WTC11 (cell line): ENCODE measurements around the gene UNCX. TPM values are rescaled to one million over a fixed set of nuclear protein-coding genes. Genes with fewer than 3 reads are reported as not detected.

Experiments
- ATAC-seq: fragments of 200-7000 bp; cut with Tn5 transposase; 2 replicates; pipeline ENCODE4 v1.10.0; 2021; ENCODE audit warnings: mild to moderate bottlenecking, moderate library complexity
- CTCF ChIA-PET: fragments of 300-600 bp; sonication (Branson Sonifier 250); formaldehyde crosslinking; loops from one replicate; lab custom pipeline; 2021; ENCODE audit warnings: antibody characterized with exemption; lab: Charles Lee
- POLR2A ChIA-PET: fragments of 350-600 bp; sonication (Branson Sonifier 250); formaldehyde crosslinking; loops from one replicate; lab custom pipeline; 2021; ENCODE audit warnings: antibody characterized with exemption; lab: Charles Lee
- DNase-seq: peaks from one replicate; pipeline ENCODE4 v3.0.0; 2021; ENCODE audit warnings: low spot score
- H3K27ac Mint-ChIP-seq: 2 replicates; pipeline ENCODE4 v1.8.0; 2021; ENCODE audit warnings: mixed read lengths
- H3K27me3 Mint-ChIP-seq: 2 replicates; pipeline ENCODE4 v1.8.0; 2021; ENCODE audit warnings: low read depth, mild to moderate bottlenecking, moderate library complexity, mixed read lengths
- H3K36me3 Mint-ChIP-seq: 2 replicates; pipeline ENCODE4 v1.8.0; 2021; ENCODE audit warnings: mixed read lengths
- H3K4me1 Mint-ChIP-seq: 2 replicates; pipeline ENCODE4 v1.8.0; 2022; ENCODE audit warnings: mixed read lengths
- H3K4me3 Mint-ChIP-seq: 2 replicates; pipeline ENCODE4 v1.8.0; 2021; ENCODE audit warnings: mild to moderate bottlenecking, moderate library complexity, mixed read lengths
- H3K9me3 Mint-ChIP-seq: 2 replicates; pipeline ENCODE4 v1.8.0; 2021; ENCODE audit warnings: mixed read lengths
- AR ChIP-seq: fragments of 250-450 bp; sonication (Bioruptor Pico); IDR thresholded peaks from 2 replicates; pipeline ENCODE4 v1.9.0; 2021; ENCODE audit warnings: mild to moderate bottlenecking
- ATF2 ChIP-seq: sonication (generic); formaldehyde crosslinking; IDR thresholded peaks from 2 replicates; pipeline ENCODE4 v1.8.1; 2022; ENCODE audit warnings: low read depth, missing genetic modification reagents, borderline replicate concordance
- CBFB ChIP-seq: sonication (generic); formaldehyde crosslinking; IDR thresholded peaks from 2 replicates; pipeline ENCODE4 v1.8.1; 2022; ENCODE audit warnings: mild to moderate bottlenecking, low read depth, missing genetic modification reagents
- EMX1 ChIP-seq: fragments of 250-450 bp; sonication (Bioruptor Pico); IDR thresholded peaks from 2 replicates; pipeline ENCODE4 v1.8.0; 2021; ENCODE audit warnings: mild to moderate bottlenecking
- ESRRA ChIP-seq: sonication (generic); formaldehyde crosslinking; IDR thresholded peaks from 2 replicates; pipeline ENCODE4 v1.8.1; 2022; ENCODE audit warnings: mild to moderate bottlenecking, missing genetic modification reagents, borderline replicate concordance
- FOXP4 ChIP-seq: sonication (generic); formaldehyde crosslinking; IDR thresholded peaks from 2 replicates; pipeline ENCODE4 v1.8.0; 2022; ENCODE audit warnings: mild to moderate bottlenecking, missing genetic modification reagents
- IRF2 ChIP-seq: sonication (generic); formaldehyde crosslinking; IDR thresholded peaks from 2 replicates; pipeline ENCODE4 v1.8.0; 2022; ENCODE audit warnings: low read depth, missing genetic modification reagents, borderline replicate concordance
- JAZF1 ChIP-seq: fragments of 250-450 bp; sonication (Bioruptor Pico); IDR thresholded peaks from 2 replicates; pipeline ENCODE4 v1.9.0; 2021; ENCODE audit warnings: moderate library complexity, mild to moderate bottlenecking, inconsistent platforms
- JUN ChIP-seq: sonication (generic); formaldehyde crosslinking; IDR thresholded peaks from 2 replicates; pipeline ENCODE4 v1.8.0; 2023; ENCODE audit warnings: mild to moderate bottlenecking, missing genetic modification reagents
- KAT7 ChIP-seq: sonication (generic); formaldehyde crosslinking; IDR thresholded peaks from 2 replicates; pipeline ENCODE4 v1.8.1; 2023; ENCODE audit warnings: missing genetic modification reagents, mild to moderate bottlenecking, borderline replicate concordance
- NFE2L1 ChIP-seq: sonication (generic); formaldehyde crosslinking; IDR thresholded peaks from 2 replicates; pipeline ENCODE4 v1.8.1; 2023; ENCODE audit warnings: missing genetic modification reagents
- SOX15 ChIP-seq: fragments of 250-450 bp; sonication (Bioruptor Pico); IDR thresholded peaks from 2 replicates; pipeline ENCODE4 v1.9.0; 2021; ENCODE audit warnings: mild to moderate bottlenecking
- ZNF138 ChIP-seq: sonication (generic); formaldehyde crosslinking; conservative IDR thresholded peaks from 2 replicates; pipeline ENCODE4 v1.8.1; 2022; ENCODE audit warnings: mild to moderate bottlenecking, moderate library complexity, missing genetic modification reagents
- ZNF671 ChIP-seq: fragments of 250-450 bp; sonication (Bioruptor Pico); IDR thresholded peaks from 2 replicates; pipeline ENCODE4 v1.8.0; 2021; ENCODE audit warnings: mild to moderate bottlenecking
- total RNA-seq: library from RNA; stranded (reverse); gene quantifications from 3 replicates; pipeline ENCODE4 v1.2.3, GENCODE V29; 2021
- TF ChIP-seq, protein P1 (sequence below): sonication (generic); formaldehyde crosslinking; IDR thresholded peaks from 2 replicates; pipeline ENCODE4 v1.8.0; 2023; ENCODE audit warnings: mild to moderate bottlenecking, missing genetic modification reagents
- TF ChIP-seq, protein P2 (sequence below): sonication (generic); formaldehyde crosslinking; IDR thresholded peaks from 2 replicates; pipeline ENCODE4 v1.8.1; 2022; ENCODE audit warnings: mild to moderate bottlenecking, missing genetic modification reagents, moderate library complexity, borderline replicate concordance

UNCX gene
- total RNA-seq, 1 experiment from 2014 or later = not detected

GRCh38 chr7:1210979-1211608, 21.6 kb upstream of the UNCX start:
- no peak for ATAC-seq
- no peaks in the 10 kb centered on the region for H3K4me1 Mint-ChIP-seq
- ChIA-PET POLR2A (no interaction called here), CTCF (interaction anchor here (0.6 to 1.4 kb wide), 4 partner anchors 9 to 80 kb away, joined by 3 to 4 read pairs (median 4); no protein-coding TSS in a partner anchor)
- DNase-seq = no peak
- peaks cover 3% of the 10 kb centered on the region; the same call in 1 of the 2 replicates for H3K27me3 Mint-ChIP-seq
- no peak overlapping the region for H3K4me3 Mint-ChIP-seq
- TF ChIP-seq SOX15 (CRISPR knock-in tag) (no peak), JUN (no peak), KAT7 (no peak), FOXP4 (CRISPR knock-in tag) (no peak), AR (CRISPR knock-in tag) (no peak), ESRRA (CRISPR knock-in tag) (no peak), JAZF1 (CRISPR knock-in tag) (no peak), ZNF138 (CRISPR knock-in tag) (no peak), ATF2 (CRISPR knock-in tag) (no peak), CBFB (CRISPR knock-in tag) (no peak), ZNF671 (no peak), IRF2 (no peak), EMX1 (no peak), NFE2L1 (no peak)
- TF ChIP-seq, protein P1, sequence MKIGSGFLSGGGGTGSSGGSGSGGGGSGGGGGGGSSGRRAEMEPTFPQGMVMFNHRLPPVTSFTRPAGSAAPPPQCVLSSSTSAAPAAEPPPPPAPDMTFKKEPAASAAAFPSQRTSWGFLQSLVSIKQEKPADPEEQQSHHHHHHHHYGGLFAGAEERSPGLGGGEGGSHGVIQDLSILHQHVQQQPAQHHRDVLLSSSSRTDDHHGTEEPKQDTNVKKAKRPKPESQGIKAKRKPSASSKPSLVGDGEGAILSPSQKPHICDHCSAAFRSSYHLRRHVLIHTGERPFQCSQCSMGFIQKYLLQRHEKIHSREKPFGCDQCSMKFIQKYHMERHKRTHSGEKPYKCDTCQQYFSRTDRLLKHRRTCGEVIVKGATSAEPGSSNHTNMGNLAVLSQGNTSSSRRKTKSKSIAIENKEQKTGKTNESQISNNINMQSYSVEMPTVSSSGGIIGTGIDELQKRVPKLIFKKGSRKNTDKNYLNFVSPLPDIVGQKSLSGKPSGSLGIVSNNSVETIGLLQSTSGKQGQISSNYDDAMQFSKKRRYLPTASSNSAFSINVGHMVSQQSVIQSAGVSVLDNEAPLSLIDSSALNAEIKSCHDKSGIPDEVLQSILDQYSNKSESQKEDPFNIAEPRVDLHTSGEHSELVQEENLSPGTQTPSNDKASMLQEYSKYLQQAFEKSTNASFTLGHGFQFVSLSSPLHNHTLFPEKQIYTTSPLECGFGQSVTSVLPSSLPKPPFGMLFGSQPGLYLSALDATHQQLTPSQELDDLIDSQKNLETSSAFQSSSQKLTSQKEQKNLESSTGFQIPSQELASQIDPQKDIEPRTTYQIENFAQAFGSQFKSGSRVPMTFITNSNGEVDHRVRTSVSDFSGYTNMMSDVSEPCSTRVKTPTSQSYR (CRISPR knock-in tag) = no peak
- TF ChIP-seq, protein P2, sequence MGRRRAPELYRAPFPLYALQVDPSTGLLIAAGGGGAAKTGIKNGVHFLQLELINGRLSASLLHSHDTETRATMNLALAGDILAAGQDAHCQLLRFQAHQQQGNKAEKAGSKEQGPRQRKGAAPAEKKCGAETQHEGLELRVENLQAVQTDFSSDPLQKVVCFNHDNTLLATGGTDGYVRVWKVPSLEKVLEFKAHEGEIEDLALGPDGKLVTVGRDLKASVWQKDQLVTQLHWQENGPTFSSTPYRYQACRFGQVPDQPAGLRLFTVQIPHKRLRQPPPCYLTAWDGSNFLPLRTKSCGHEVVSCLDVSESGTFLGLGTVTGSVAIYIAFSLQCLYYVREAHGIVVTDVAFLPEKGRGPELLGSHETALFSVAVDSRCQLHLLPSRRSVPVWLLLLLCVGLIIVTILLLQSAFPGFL (CRISPR knock-in tag) = no peak
- H3K36me3 Mint-ChIP-seq = no peaks in the 10 kb centered on the region
- H3K27ac Mint-ChIP-seq = no peak overlapping the region
- no peaks in the 10 kb centered on the region for H3K9me3 Mint-ChIP-seq
